Activated T-helper 2 cell treated with anti-CD3 and anti-CD28 coated beads, Interferon-gamma antibody, Interleukin-2, Interleukin-4, amounts not matched to agents 10 μg/mL and 5 μg/mL and 100 μg/mL, durations not matched to agents 14 hours and 24 hours and 36 hours (primary cell): Measurements from ENCODE around the gene MAGED1. TPM values are rescaled to one million over a fixed set of nuclear protein-coding genes. Genes with fewer than 3 reads are reported as not detected.
"Not testable (repeated sequence)": the region's sequence is repeated elsewhere in the genome, so short reads cannot be mapped to it uniquely, and the experiment has no call there.

Experiments
- DNase-seq: peaks from one replicate; pipeline ENCODE4 v3.0.0; 2021; ENCODE audit warnings: low spot score
- H3K27ac Mint-ChIP-seq: one replicate; pipeline ENCODE4 v1.8.0; 2021; ENCODE audit warnings: mixed read lengths
- H3K27me3 Mint-ChIP-seq: one replicate; pipeline ENCODE4 v1.8.0; 2021; ENCODE audit warnings: low read depth, mixed read lengths
- H3K36me3 Mint-ChIP-seq: one replicate; pipeline ENCODE4 v1.8.0; 2021; ENCODE audit warnings: low read depth, mixed read lengths
- H3K4me1 Mint-ChIP-seq: one replicate; pipeline ENCODE4 v1.8.0; 2021; ENCODE audit warnings: low read depth, mixed read lengths
- H3K4me3 Mint-ChIP-seq: one replicate; pipeline ENCODE4 v1.8.0; 2021; ENCODE audit warnings: low read depth, mild to moderate bottlenecking, moderate library complexity, mixed read lengths
- H3K9me3 Mint-ChIP-seq: one replicate; pipeline ENCODE4 v1.8.0; 2021; ENCODE audit warnings: mixed read lengths
- intact Hi-C: fragments of 100-400 bp; cut with micrococcal nuclease; formaldehyde crosslinking; loops from one replicate; pipeline ENCODE4 v1.15.1; 2023
- total RNA-seq: library from RNA; stranded (reverse); gene quantifications from 2 replicates; pipeline ENCODE4 v1.2.3, GENCODE V29; 2022

Gene MAGED1
- total RNA-seq, 1 donor from 2014 or later: 46.5 TPM

GRCh38 chrX:51874123-51874522 is 19.3 kb upstream of the MAGED1 start:
- Mint-ChIP-seq H3K36me3 (peaks cover 18% of the 10 kb centered on the region), H3K4me3 (no peak overlapping the region), H3K4me1 (no peaks in the 10 kb centered on the region), H3K27me3 (no peaks in the 10 kb centered on the region), H3K9me3 (no peaks in the 10 kb centered on the region), H3K27ac (no peak overlapping the region)
- intact Hi-C loops: no loop called here
- no peak for DNase-seq

- intact Hi-C loops: no loop called here
- no peak overlapping the region for H3K4me3 Mint-ChIP-seq
Observed at GRCh38 chrX:51876441-51876840, 17.0 kb upstream of the MAGED1 start.

DNA sequence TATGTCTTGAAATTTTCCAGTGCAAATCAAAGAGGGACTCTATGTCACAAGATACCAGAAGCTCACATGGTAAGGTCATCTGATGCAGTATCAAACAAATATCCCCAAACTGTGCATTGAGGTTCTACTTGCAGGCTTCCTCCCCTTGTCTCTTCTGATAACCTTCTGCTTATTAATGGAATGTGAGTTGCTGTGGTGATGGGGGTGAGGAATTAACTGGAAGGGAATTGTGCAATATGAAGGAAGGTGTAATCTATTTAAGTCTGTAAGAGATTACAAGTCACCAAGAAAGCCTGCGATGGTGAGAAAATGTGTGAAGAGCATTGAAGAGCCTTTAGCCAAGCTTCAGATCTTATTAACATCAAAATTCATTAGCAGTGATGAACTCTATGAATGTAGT is 15.4 kb upstream of the MAGED1 start:
- DNase-seq: no peak
- Mint-ChIP-seq H3K4me3 (no peak overlapping the region), H3K27me3 (no peaks in the 10 kb centered on the region), H3K4me1 (no peaks in the 10 kb centered on the region), H3K36me3 (peaks cover 11% of the 10 kb centered on the region), H3K9me3 (no peaks in the 10 kb centered on the region), H3K27ac (no peak overlapping the region)
- intact Hi-C loops: no loop called here

More at GRCh38 chrX:51876441-51876840, 17.0 kb upstream of the MAGED1 start:
- Mint-ChIP-seq H3K27me3 (no peaks in the 10 kb centered on the region), H3K27ac (no peak overlapping the region), H3K9me3 (no peaks in the 10 kb centered on the region), H3K36me3 (peaks cover 12% of the 10 kb centered on the region), H3K4me1 (no peaks in the 10 kb centered on the region)
- no peak for DNase-seq

DNA sequence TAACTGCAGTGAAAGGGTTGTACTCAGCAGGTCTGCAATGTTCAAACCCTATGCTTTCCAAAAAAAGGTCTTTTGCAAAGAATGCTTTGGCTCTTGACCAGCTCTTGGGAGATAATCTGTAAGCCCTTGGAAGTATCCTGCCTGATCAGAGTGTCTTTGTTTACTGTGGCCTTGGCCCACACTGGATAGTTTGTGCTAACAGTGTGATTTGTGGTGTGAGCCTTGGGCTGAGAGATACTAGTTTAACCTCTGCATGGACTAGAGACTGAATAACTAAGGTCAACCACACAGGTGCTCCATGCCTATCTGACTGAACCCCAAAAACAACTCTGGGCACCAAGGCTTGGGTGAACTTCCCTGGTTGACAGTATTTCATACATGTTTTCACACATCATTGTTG is 3.6 kb upstream of the MAGED1 start:
- no peak overlapping the region for H3K4me3 Mint-ChIP-seq
- DNase-seq: no peak
- no peaks in the 10 kb centered on the region for H3K9me3 Mint-ChIP-seq
- intact Hi-C loops: loop anchor here (10.0 kb wide), 1 partner anchor 85 kb away; no protein-coding TSS in a partner anchor
- no peaks in the 10 kb centered on the region for H3K27me3 Mint-ChIP-seq
- H3K4me1 Mint-ChIP-seq: peaks cover 20% of the 10 kb centered on the region
- H3K27ac Mint-ChIP-seq: no peak overlapping the region
- no peaks in the 10 kb centered on the region for H3K36me3 Mint-ChIP-seq

- H3K27me3 Mint-ChIP-seq: no peaks in the 10 kb centered on the region
- H3K9me3 Mint-ChIP-seq: no peaks in the 10 kb centered on the region
- H3K36me3 Mint-ChIP-seq: peaks cover 6% of the 10 kb centered on the region
- intact Hi-C loops: loop anchor here (10.0 kb wide), 1 partner anchor 86 kb away; no protein-coding TSS in a partner anchor
- peak overlapping the region; percentile 46 for H3K27ac Mint-ChIP-seq
- peaks cover 25% of the 10 kb centered on the region for H3K4me1 Mint-ChIP-seq
- DNase-seq: no peak
- no peak overlapping the region for H3K4me3 Mint-ChIP-seq
Observed at GRCh38 chrX:51891245-51891644, 2.2 kb upstream of the MAGED1 start.

GRCh38 chrX:51891821-51892551 is 1.4 kb upstream of the MAGED1 start:
- intact Hi-C loops: loop anchor here (10.0 kb wide), 1 partner anchor 87 kb away; no protein-coding TSS in a partner anchor
- Mint-ChIP-seq H3K27ac (peak overlapping the region; percentile 46), H3K4me3 (no peak overlapping the region), H3K4me1 (peaks cover 25% of the 10 kb centered on the region), H3K9me3 (no peaks in the 10 kb centered on the region), H3K27me3 (no peaks in the 10 kb centered on the region), H3K36me3 (peaks cover 9% of the 10 kb centered on the region)
- DNase-seq: no peak

DNA sequence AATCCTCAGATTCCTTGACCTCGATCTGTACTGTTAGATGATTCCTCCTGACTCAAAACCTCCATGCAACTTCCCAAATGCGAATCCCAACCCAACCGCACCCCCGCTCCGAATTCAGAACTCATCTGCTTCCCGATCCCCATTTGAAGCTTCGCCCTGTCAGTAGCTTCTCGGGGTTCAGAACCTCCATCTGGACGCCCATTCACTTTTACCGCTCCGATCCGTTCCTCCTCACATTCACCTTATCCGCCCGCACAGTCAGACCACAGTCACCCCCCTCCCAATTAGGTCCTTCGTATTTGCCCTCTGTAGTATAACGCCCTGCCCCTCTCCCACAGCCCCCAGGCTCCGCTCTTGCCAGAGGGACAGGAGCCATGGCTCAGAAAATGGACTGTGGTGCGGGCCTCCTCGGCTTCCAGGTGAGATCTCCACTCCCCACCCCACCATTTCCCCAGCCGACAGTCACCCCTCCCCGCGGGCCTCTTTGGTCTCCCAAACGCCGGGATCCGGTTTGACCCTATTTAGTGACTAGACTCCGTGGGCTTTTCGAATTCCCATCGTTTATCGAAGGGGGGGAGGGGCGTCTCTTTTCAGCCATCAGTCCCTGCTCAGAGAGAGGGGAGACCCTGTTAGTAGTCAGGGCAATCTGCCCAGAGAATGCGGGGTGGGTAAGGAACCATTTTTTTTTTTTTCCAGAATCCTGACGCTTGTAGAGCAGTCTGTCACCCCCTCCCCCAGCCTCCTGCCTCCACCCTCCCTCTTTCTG is 691 bp downstream of the MAGED1 start:
- H3K27me3 Mint-ChIP-seq: no peaks in the 10 kb centered on the region
- H3K4me3 Mint-ChIP-seq: peak overlapping the region; percentile 96
- H3K9me3 Mint-ChIP-seq: no peaks in the 10 kb centered on the region
- no peak for DNase-seq
- intact Hi-C loops: loop anchor here (1.0 to 10.0 kb wide), 2 partner anchors 89 to 151 kb away; partner anchors contain the start of gene GSPT2
- peaks cover 21% of the 10 kb centered on the region for H3K4me1 Mint-ChIP-seq
- peak overlapping the region; percentile 91 for H3K27ac Mint-ChIP-seq
- peaks cover 21% of the 10 kb centered on the region for H3K36me3 Mint-ChIP-seq

GRCh38 chrX:51894697-51895336 is 1.4 kb downstream of the MAGED1 start:
- no peak for DNase-seq
- peak overlapping the region; percentile 96 for H3K4me3 Mint-ChIP-seq
- no peaks in the 10 kb centered on the region for H3K27me3 Mint-ChIP-seq
- H3K4me1 Mint-ChIP-seq: peaks cover 21% of the 10 kb centered on the region
- peak overlapping the region; percentile 91 for H3K27ac Mint-ChIP-seq
- H3K36me3 Mint-ChIP-seq: peaks cover 21% of the 10 kb centered on the region
- no peaks in the 10 kb centered on the region for H3K9me3 Mint-ChIP-seq
- intact Hi-C loops: loop anchor here (10.0 kb wide), 1 partner anchor 90 kb away; no protein-coding TSS in a partner anchor

GRCh38 chrX:51896626-51897025 is 3.2 kb downstream of the MAGED1 start:
- Mint-ChIP-seq H3K27ac (no peak overlapping the region), H3K9me3 (no peaks in the 10 kb centered on the region), H3K4me3 (no peak overlapping the region), H3K36me3 (peaks cover 29% of the 10 kb centered on the region), H3K27me3 (no peaks in the 10 kb centered on the region), H3K4me1 (peaks cover 18% of the 10 kb centered on the region)
- no peak for DNase-seq
- intact Hi-C loops: loop anchor here (10.0 kb wide), 1 partner anchor 92 kb away; no protein-coding TSS in a partner anchor

DNA sequence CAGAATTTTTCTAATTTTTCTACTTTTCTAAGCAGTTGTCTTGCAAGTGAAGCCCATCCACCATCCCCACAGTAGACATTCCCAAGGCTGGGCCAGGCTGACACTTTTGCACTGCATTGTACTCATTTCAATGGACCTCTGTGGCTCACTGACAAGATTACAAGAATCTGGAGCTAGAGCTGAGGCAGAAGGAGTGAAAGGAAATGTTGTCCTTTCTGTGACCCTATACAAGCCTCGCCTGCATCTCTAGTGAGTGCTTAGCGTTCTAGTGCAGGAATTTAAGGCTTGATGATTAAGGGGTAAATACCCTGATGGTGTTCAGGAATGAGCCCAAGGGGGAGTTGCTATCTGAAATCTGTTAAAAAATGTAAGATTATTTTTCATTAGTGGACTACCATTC is 6.3 kb downstream of the MAGED1 start:
- Mint-ChIP-seq H3K27ac (no peak overlapping the region), H3K9me3 (no peaks in the 10 kb centered on the region), H3K36me3 (peaks cover 42% of the 10 kb centered on the region), H3K4me3 (no peak overlapping the region), H3K27me3 (no peaks in the 10 kb centered on the region), H3K4me1 (peaks cover 12% of the 10 kb centered on the region)
- DNase-seq: no peak
- intact Hi-C loops: loop anchor here (10.0 kb wide), 1 partner anchor 95 kb away; no protein-coding TSS in a partner anchor

GRCh38 chrX:51902510-51903050 is 9.2 kb downstream of the MAGED1 start:
- H3K9me3 Mint-ChIP-seq: no peaks in the 10 kb centered on the region
- peaks cover 7% of the 10 kb centered on the region for H3K4me1 Mint-ChIP-seq
- H3K27ac Mint-ChIP-seq: peak overlapping the region; percentile 36

DNA sequence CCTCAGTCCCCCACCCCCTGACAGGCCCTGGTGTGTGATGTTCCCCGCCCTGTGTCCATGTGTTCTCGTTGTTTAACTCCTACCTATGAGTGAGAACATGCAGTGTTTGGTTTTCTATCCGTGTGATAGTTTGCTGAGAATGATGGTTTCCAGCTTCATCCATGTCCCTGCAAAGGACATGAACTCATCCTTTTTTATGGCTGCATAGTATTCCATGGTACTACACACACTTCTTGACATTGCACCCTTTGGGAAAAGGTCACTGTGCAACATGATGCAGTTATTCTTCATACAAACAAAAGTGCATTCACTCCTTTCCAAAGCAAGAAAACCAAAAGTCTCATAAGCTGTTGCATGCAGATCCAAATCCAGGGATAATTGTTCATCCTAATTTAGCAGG is 11.7 kb downstream of the MAGED1 start:
- H3K27ac Mint-ChIP-seq, H3K4me3 Mint-ChIP-seq, H3K9me3 Mint-ChIP-seq, DNase-seq, intact Hi-C loops, H3K27me3 Mint-ChIP-seq, H3K4me1 Mint-ChIP-seq: not testable (repeated sequence)
- peaks cover 20% of the 10 kb centered on the region for H3K36me3 Mint-ChIP-seq

More at GRCh38 chrX:51902510-51903050, 9.2 kb downstream of the MAGED1 start:
- H3K27me3 Mint-ChIP-seq: no peaks in the 10 kb centered on the region
- intact Hi-C loops: no loop called here
- no peak overlapping the region for H3K4me3 Mint-ChIP-seq
- DNase-seq: no peak
- peaks cover 26% of the 10 kb centered on the region for H3K36me3 Mint-ChIP-seq
